Fibroblast of peridontal ligament (primary cell): ENCODE data around the gene NTNG2.

Experiments
- DNase-seq: peaks from one replicate; pipeline ENCODE4 v3.0.0-alpha.2; 2010; ENCODE audit errors: extremely low read depth

The NTNG2 gene

DNA sequence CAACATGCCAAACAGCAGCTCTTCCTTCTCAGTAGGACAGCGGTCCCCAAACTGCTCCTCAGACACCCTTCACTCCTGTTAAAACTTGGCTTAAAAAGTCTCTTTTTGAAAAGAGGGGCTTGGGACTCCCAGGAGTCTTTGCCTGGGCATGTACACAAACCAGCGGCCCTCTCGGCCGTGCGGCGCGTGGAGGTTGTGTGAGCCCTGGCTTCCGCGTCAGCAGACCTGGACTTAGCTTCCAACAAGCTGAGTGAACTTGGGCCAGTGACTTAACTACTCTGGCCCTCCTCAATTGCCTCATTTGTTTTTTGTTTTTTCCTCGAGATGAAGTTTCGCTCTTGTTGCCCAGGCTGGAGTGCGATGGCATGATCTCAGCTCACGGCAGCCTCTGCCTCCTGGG lies 15.3 kb upstream of the NTNG2 start:
- DNase-seq = no peak

DNA sequence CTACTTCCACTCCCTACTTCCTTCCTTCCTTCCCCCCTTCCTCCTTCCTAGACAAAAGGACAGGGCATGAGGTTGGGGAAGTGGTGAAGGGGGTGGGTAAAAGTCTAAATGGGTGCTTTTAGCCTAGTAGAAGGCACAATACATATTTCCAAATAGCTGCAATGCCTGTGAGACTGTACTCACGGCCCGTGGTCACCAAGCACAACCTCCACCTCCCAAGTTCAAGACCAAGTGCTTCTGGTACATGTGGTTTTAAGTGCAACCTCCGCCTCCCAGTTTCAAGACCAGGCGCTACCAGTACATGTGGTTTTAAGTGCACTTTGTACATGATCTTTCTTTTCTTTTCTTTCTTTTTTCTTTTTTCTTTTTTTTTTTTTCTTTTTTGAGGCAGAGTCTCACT lies 14.5 kb upstream of the NTNG2 start:
- DNase-seq = no peak

DNA sequence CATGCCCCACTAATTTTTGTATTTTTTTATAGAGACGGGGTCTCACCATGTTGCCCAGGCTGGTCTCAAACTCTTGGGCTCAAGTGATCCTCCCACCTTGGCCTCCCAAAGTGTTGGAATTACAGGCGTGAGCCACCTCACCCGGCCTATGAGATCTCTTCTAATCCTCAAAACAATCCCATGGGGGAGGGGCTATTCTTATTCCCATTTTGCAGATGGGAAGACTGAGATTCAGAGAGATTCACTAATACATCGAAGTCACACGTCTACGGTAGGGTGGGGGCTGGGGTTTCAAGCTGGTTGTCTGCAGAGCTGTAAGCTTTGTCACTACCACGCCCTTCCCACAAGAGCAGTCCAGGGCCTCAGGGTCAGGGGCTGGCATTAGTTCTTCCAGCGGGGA lies 14.0 kb upstream of the NTNG2 start:
- DNase-seq = no peak

DNA sequence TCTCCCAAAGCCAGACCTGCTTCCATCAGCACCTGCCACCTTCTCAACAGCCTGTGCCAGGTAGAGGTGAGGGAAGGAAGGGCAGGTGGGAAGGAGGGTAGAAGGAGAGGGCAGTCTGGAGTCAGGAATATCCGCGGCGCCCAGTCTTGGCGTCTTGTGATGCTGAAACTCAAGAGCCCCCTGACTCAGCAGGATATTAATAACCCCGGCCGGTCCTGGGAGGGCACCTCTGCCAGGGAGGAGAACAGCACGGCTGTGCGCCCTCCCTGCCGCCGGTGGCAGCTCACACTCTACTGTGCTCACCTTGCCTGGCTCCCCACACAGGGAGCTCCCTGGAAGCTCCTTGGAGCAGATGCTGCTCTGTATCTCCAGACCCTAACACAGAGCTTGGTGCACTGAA lies 11.6 kb upstream of the NTNG2 start:
- DNase-seq = no peak

DNA sequence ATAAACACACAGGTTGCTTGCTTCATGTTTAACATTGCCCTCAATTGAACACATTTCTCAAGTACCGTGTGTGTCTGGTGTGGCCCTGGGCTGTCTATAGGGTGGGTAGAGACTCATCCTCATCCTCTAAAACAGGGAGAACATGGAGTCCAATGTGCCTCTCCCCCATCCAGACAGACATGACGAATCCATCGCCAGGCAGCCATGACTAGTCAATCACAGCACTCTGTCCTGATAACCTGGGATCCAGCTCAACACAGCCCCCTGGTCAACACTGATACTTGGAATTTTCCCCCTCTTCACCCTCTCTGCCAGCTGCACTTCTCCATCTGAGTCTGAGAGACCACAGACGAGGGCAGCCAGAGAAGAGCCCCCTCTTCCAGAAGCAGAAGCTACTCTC lies 10.7 kb upstream of the NTNG2 start:
- DNase-seq = no peak

DNA sequence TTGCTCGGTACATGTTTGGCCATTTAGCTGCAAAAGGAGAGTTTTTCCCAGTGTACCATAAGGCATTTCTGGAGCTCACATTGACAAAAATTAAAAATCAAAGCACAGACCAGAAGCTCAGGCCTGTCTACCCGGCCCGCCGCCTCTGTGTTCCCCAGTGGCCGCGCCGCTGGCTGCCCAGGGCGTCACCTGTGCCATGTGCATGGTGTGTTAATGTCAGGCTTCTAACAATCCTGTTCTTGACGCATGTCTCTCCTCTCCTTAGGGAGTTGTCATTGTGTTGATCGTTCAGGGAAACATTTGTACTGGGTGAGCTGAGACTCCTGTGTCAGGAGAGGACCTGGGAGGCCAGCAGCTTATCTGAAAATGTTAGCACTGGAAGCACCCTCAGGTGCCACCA lies 9.6 kb upstream of the NTNG2 start:
- no peak for DNase-seq

DNA sequence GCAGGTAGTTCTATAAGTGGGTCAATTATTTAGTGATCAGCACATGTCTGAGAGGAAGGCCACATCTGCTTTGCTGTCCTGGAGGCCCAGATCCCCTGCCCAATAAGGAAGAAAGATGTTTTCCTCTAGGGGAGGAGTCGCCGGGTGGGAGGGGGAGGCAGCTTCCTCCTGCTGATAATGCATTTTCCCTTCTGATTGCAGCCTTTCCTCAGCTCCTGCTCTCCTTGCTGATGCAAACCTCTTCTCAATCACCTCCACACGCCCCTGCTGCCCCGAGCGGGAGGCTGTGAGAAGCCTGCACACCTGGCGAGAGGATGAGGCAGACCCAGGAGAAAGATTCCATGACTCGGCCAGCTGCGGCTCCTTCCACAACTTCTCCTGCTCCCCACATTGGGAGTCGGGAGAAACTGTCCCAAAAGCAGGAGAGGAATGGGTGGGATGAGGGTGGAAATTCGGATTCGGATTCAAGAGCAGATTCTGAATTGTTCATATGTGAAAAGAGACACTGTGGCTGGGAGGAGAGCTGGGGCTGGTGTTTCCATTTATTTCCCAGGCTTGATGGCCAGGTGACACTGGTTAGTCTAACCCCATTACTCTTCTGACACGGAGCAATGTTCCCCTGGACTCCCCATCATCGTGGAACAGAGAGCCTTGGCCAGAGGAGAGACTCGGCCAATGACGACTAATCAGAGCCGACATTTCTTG lies 6.8 kb upstream of the NTNG2 start:
- DNase-seq = no peak

DNA sequence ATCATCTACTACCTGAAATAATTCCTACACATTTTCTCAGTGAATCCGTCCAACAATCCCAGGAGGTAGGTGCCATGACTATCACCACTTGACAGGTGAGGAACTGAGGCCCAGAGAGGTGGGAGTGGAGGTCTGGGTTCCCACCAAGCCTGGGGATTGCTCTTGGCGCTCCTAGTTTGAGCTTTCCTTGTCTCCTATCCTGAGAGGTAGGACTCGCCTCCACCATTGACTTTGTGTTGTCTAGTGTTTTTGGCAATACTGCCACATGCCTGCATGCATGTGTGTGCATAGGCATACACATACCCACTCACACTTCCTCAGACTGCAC lies 6.3 kb upstream of the NTNG2 start:
- DNase-seq = no peak

DNA sequence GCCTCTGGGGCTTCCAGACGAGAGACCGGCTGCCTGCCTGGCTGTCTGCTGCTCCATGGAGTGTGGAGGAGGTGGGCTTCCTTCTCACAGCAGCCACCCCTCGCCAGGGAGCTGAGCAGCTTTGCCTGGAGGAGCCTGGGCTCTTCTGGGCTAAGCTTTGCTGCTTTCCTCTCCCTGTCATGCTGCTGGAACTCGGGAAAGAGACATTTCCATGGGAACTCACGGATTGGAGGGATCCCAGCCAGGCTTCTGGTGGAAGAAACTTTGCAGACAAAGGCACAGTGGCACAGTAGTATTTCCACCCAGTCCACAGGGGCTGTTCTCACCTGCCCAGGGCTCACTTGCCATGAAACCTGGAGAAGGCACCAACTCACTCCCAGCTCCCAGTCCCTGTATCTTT lies 5.6 kb upstream of the NTNG2 start:
- no peak for DNase-seq

DNA sequence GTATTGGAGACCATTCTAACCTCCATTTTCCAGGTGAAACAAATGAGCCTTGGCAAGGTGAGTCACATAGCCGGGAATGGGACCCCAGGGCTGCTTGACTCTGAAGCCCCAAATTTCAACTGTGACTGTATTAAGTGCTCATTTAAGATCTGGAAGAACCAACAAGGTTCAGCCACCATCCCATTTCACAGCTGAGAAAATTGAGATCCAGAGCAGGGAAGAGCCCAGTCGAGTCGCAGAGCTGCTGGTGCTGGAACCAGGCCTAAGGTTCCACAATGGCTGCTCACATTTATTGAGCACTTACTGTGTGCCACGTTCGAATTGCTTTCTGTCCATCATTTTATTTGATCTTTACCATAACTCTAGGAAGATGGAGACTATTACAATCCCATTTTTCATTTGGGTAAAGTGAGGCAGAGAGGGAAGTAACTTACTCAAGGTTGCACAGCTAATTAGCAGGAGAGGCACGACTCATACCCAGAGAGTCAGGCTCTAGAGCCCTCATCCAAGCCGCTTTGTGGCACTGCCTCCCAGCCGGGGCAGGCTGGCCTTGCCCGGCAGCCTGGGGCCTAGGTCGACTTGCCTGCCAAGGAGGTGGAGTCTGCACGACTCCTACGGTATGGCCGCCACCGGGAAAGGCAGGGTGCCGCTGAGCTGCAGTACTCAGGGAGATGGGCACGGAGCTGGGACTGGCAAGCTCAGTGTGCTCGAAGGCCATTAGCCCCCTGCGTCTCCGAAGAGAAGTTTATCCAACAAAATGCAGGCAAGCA lies 4.3 kb upstream of the NTNG2 start:
- DNase-seq = no peak

DNA sequence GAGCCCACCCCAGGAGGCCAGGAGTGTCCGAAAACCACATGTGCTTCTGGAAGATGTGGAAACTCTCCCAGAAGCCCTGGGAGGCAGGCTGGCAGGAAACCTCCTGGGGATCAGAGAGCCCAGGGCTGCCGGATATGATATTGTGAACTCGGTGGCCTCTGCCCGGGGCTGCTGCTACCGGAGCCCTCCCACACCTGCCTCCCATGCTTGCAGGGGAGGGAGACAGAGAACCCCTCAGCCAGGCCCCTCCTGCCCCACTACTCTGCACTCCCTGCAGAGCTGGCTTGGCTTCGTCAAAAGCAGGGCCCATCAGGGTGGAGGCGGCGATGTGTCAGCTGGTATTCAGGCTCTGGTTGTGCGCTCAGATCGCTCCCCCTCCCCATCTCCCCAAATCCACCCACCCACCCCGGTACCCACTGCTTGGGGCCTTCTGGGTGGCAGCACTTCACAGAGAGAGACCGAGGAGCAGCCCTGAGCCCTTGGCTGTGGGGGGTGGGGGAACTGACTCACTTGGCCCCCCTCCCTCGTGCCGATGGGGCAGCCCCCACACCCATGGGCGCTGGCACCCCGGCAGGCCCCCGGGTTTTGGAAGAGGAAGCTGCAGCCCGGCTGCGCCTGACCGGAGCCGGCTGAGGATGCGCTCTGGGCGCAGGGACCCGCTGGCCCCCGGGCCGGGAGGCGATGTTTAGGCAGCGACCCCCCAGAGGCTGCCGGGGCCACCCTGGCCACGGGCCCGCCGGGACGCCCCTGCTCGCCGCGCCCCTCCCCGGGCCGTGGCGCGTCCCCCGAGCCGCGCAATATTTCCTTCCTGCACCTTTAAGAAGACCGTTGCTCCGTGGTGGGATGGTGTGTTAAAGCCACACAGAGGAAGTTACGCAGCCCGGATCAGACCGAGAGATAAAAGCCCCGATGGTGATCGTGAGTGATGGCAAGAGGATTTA lies 786 bp upstream of the NTNG2 start:
- DNase-seq = peak; percentile 72

DNA sequence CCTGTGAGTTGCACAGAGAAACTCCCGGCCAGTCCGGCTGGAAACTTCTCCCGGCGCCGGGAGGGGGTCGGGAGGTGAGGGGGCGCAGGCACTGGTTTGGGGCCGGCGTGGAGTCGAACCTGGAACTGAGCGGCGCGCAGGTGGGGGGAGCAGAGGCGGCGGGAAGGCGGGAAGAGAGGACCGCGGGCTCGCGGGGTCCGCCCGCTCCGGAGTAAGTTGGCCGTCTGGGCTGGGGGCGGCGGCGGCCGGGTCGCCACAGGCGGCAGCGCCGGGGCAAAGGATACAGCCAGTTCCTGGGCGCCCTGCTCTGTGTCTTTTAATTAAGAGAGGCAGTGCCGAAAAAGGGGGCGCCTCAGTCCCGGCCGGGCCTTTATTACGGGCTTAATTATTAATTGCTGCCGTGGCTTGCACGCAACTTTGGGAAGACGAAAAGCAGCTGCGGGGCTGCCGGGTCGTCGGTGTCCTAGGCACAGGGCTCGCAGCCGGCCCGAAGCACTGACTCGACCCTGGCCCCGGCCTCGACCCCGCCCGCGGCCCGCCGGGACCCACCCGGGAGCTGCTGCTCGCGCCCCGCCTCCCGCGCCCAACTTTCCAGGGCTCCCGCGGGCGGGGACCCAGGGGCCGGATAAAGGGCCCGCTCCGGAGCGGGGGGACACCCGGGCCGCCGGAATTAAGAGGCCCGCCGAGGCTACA lies 1.1 kb downstream of the NTNG2 start:
- DNase-seq = no peak

DNA sequence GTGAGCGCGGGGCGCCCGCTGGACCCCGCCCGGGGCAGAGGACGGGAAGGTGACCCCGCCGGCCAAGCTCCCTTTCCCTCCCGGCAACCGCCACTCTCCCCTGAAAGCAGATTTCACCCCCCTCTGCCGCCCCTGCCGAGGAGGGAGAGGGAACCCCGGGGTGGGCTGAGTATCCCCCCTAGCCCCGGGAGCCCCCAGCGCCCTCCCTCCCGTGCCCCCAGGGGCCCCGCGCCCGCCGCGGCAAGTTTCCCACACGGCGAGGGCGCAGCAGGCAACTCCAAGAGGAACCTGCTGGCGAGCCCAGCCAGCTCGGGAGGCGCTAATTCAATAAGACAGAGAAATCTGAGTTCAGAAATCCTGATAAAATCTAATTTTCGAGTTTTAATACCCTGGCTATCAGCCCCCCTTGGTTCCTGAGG lies 1.6 kb downstream of the NTNG2 start:
- DNase-seq = peak; percentile 15

DNA sequence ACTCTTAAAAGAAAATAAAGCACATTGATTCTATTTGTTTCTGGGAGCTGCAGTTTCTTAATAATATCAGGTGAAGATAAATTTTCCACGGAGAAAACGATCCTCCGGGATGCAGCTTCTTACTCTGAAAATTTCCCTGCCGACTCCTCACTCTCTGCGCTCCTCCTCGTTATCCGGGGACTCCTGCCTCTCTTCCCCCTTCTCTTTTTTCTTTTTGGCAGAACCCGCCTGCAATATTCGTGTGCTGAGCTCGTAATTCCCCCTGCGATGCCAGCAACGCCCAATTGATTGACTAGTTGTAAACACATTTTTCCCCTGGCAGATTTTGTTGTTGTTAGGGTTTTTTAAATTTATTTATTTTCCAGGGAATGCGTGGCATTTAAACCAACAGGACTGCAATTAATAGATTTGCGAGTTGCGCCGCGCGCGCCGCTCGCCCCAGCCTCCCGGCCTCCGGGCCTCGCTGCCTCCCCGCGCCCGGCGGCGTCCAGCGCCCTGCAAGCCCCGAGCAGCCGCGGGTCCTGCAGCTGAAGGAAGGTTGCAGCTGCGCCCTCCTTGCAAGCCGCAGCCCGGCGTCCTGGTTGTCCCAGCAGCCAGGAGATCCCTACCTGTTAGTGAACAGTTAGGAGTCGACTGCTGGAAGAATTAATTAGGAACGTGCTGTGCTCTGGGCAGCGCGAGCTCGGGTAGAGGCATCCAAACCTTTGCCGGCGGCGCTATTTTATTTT lies 2.2 kb downstream of the NTNG2 start:
- DNase-seq = no peak

DNA sequence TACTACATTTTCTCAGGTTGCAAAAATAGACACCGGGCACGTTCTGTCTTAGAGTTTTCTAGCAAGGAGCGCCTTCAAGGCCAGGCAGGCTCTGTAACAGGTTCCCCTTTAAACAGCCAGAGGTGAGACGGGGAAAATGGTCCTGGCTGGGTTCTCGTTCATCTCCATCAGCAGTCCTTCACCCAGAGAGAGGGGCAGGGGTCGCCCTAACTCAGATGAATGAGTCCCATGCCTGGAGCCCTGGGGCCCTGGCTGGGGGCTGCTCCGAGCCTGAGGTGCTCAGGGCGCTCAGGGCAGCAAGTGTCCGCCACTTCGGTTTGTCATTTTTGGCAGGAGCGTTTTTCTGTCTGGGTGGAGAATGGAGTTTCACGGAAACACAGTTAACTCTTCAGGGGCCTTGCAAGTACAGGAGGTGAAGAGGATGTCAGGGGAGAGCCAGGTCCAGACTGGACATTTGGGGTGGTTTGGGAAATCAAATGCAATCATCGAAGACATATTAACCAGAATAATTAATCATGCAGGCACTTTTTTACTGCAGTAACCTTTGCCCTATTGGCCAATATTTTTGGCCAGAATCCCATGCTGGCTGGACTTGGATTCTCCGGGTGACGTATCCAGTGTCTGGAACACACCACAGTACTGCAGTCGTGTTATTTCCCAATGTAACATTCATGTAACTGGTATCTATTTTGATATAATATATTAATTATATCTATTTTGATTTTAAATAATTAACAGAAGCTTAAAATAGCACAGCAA lies 2.9 kb downstream of the NTNG2 start:
- no peak for DNase-seq

DNA sequence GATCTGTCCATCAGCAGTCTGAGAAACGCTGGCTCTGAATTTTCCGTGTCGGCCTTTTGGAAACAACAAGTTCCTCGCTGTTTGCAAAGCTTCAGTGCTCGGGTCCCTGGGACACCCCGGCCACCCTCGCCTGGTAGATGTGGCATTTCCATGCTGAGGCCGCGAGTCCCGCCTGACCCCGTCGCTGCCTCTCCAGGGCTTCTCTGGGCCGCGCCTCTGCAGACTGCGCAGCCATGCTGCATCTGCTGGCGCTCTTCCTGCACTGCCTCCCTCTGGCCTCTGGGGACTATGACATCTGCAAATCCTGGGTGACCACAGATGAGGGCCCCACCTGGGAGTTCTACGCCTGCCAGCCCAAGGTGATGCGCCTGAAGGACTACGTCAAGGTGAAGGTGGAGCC lies 4.7 kb downstream of the NTNG2 start:
- no peak for DNase-seq

DNA sequence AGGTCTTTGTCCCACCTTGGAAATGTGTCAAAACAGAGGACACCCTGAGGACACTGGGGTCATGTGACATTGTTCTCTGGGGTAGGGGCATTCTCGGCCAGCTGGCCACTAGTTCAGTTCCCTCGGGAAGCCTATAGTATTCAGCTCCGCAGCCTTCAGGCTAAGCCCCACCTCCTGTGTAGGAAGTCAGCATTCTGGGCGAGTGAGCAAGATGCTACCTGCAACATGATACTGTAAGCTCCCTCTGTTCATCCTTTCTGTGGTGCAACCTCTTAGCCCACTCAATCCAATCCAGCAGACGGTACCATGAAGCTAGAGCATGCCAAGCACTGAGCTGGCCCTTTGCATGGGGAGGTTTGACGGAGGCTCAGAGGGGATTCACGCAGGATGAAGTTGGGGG lies 5.3 kb downstream of the NTNG2 start:
- no peak for DNase-seq

DNA sequence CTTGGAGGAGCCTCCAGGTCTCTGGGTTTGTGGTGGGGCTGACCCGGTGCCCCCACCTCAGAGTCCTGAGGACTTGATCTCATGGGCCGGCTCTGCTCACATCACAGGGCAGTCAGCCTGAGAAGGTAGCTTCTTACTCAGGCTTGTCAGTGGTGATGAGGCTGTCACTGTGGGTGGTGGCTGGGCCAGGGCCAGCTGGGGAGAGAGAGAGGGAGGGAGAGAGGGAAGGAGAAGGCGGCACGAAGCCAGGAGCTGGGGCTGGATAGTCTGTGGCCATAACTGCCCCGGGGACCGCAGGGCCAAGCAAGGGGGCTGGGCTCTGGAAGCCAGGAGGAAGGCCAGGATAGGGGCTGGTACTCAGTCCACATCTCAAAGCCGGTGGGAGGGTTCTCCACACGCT lies 6.5 kb downstream of the NTNG2 start:
- no peak for DNase-seq

DNA sequence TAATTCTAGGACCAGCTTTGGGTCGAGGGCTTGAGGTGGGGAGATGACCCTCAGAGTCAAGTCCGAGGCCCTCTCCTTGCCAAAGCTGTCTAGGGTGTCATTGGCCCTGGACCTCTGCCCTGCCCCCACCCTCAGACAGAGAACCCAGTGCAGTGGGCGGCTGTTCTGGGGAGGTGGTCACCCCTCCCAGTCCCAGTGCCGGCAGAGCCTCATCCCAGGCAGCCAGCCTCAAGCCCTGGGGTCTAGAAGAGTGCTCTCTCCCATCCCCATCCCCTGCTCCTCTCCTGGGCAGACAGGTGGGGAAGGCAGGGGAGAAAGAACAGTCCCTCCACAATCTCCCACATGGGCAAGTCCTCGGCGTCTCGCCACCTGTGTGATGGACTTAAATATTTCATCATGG lies 7.0 kb downstream of the NTNG2 start:
- DNase-seq = no peak

DNA sequence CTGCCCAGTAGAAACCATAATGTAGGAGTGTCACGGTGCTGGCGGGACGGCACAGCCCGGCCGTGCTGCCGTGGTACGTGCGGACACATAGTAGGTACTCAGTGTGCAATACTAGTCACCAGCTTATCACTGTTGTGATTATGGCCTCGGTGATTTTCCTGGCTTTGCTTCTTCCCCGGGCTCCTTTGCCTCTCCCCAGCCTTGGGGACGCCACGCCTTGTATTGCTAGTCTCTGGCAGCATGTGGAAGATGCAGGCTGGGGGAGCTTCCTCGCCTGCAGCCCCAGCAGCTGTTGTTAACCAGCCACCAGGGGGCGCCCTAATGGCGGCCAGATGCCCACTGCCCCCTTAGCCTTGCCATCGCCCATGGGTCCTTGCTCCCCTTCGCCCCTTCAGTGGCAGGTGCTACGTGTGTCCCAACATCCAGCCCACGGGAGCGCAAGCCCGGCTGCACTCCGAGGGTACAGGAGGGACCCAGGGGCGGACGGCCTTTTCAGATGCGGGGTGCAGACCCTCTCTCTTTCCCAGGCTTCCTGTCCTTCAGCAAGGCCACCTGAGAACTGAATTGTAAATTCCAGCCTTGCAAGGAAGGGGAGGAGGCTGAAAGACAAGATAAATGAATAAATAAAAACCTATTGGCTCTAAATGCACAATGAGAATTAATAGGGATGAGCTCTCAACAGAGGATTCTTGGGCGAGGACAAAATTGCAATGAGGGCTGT lies 8.0 kb downstream of the NTNG2 start:
- DNase-seq = peak; percentile 18
